ENCODE results near the gene KCNK4. TPM values are rescaled to one million over a fixed set of nuclear protein-coding genes. Genes with fewer than 3 reads are reported as not detected.

The KCNK4 gene
- polyA plus RNA-seq, 1 donor (not counting 4 experiments of a cell fraction or from before 2014, with no cell fraction given) = not detected

DNA sequence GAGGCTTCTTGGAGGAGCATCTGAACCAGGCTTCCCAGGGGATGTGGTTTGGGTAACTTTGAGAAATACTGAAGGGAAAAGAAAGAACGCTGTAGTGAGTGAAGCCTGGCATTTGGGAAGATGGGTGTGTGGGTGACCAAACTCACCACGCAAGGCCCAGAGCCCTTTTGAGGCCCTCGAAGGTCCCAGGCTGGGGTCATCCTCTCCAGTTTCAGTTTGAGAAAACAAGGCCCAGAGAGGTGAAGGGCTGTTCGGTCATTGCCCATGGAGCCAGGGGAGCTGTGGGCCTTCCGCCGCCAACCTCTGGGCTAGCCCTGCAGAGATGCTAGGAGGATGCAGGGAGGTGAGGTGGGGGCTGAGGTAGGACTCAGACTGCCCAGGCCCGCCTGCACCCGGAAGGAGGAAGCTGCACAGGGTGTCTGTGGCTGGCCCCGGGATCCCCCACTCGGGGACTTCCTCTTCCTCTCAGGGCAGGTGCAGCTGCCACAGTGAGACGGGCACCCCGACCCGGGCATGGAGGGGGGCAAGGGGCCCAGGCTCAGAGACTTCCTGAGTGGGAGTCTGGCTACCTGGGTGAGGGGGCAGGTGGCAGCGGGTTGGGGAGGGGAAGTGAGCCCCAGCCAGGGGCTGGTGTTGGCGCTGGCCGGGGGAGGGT, 48.8 kb downstream of the KCNK4 start, which contains the start of gene CCDC88B:
TSS of gene CCDC88B (plus strand) at position 451 of the 655 bp plus-strand sequence. CDS start at position 514, 63 bp downstream.
- no peak within 1 kb of the TSS for H3K27ac ChIP-seq (ENCODE audit: control insufficient read depth, insufficient read depth, low read length)
- no peaks in the 10 kb centered on the region for H3K36me3 ChIP-seq (ENCODE audit: control insufficient read depth in 2 of 2, extremely low read depth in 1 of 2, insufficient read depth in 2 of 2, low read length in 2 of 2)
- no peak for TF ChIP-seq EZH2 (IDR thresholded peaks at IDR 0.05; ENCODE audit: low read length)
- no peak for TF ChIP-seq CTCF (optimal IDR thresholded peaks at IDR 0.05 in 1 of 3, IDR thresholded peaks at IDR 0.05 in 1 of 3, conservative IDR thresholded peaks at IDR 0.05 in 1 of 3; ENCODE audit: extremely low read depth in 1 of 3, insufficient read depth in 2 of 3, low read length in 3 of 3)
- H3K4me3 ChIP-seq (ENCODE audit: control insufficient read depth in 2 of 3, extremely low read depth in 1 of 3, insufficient read depth in 2 of 3, low read depth in 1 of 3, low read length in 3 of 3) = no peak within 1 kb of the TSS
- no peaks in the 10 kb centered on the region for H4K20me1 ChIP-seq (ENCODE audit: control insufficient read depth, extremely low read depth, insufficient read depth, low read length)
- no peak within 1 kb of the TSS for H3K4me2 ChIP-seq (ENCODE audit: control insufficient read depth, extremely low read depth, insufficient read depth, low read depth, low read length)
- DNase-seq (ENCODE audit: low read depth, low spot score) = no peak
- dilution Hi-C loops (cut with MboI; ENCODE audit: extremely low pct_ligation_motif_present, low sequenced_read_pairs) = no loop called here
- H3K4me1 ChIP-seq (ENCODE audit: control insufficient read depth, extremely low read depth, insufficient read depth, low read length) = peaks cover 16% of the 10 kb centered on the region
- H3K79me2 ChIP-seq (ENCODE audit: control insufficient read depth, insufficient read depth, low read length) = no peaks in the 10 kb centered on the region
- H3K9me1 ChIP-seq (ENCODE audit: control insufficient read depth, extremely low read depth, insufficient read depth, low read length) = no peaks in the 10 kb centered on the region
- H2AFZ ChIP-seq (ENCODE audit: control insufficient read depth, low read length) = no peak within 1 kb of the TSS
- no peaks in the 10 kb centered on the region for H3K9me3 ChIP-seq (ENCODE audit: control insufficient read depth, low read depth, low read length)
- no peak within 1 kb of the TSS for H3K9ac ChIP-seq (ENCODE audit: control insufficient read depth, extremely low read depth, insufficient read depth, low read length)
- H3K27me3 ChIP-seq (ENCODE audit: control insufficient read depth, extremely low read depth, insufficient read depth, low read length) = no peaks in the 10 kb centered on the region
- FAIRE-seq = no peak

DNA sequence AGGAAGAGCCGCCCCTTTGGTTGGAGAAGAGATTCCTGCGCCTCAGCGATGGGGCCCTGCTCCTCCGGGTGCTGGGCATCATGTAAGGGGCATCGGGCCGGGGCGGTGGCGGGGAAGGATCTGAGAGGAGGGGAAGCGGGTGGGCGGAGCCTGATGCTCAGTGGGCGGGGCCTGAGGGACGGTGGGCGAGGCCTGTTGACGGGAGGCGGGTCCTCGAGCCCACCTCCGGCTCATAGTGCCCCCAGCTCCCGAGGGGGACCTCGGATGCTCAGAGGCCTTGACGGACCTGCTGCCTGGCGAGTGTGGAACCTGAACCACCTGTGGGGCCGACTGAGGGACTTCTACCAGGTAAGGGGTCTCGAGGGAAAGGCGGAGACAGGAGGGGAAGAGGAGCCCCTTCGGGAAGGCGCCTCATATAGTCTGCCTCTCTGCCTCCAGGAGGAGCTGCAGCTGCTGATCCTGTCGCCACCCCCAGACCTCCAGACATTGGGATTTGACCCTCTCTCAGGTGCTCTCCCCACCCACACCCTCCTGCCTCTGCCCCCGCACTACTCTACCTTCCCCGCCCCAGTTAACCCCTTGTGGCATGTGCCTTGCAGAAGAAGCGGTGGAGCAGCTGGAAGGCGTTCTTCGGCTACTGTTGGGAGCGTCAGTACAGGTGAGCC, 49.7 kb downstream of the KCNK4 start:
- H3K9me3 ChIP-seq (ENCODE audit: control insufficient read depth, low read depth, low read length) = no peaks in the 10 kb centered on the region
- no peaks in the 10 kb centered on the region for H3K27me3 ChIP-seq (ENCODE audit: control insufficient read depth, extremely low read depth, insufficient read depth, low read length)
- no peaks in the 10 kb centered on the region for H4K20me1 ChIP-seq (ENCODE audit: control insufficient read depth, extremely low read depth, insufficient read depth, low read length)
- no peak overlapping the region for H3K9ac ChIP-seq (ENCODE audit: control insufficient read depth, extremely low read depth, insufficient read depth, low read length)
- H3K4me3 ChIP-seq (ENCODE audit: control insufficient read depth in 2 of 3, extremely low read depth in 1 of 3, insufficient read depth in 2 of 3, low read depth in 1 of 3, low read length in 3 of 3) = no peak overlapping the region
- no peaks in the 10 kb centered on the region for H3K36me3 ChIP-seq (ENCODE audit: control insufficient read depth in 2 of 2, extremely low read depth in 1 of 2, insufficient read depth in 2 of 2, low read length in 2 of 2)
- no peak overlapping the region for H2AFZ ChIP-seq (ENCODE audit: control insufficient read depth, low read length)
- H3K9me1 ChIP-seq (ENCODE audit: control insufficient read depth, extremely low read depth, insufficient read depth, low read length) = no peaks in the 10 kb centered on the region
- dilution Hi-C loops (cut with MboI; ENCODE audit: extremely low pct_ligation_motif_present, low sequenced_read_pairs) = no loop called here
- DNase-seq (ENCODE audit: low read depth, low spot score) (no peak), FAIRE-seq (no peak)
- no peak overlapping the region for H3K27ac ChIP-seq (ENCODE audit: control insufficient read depth, insufficient read depth, low read length)
- peaks cover 14% of the 10 kb centered on the region for H3K4me1 ChIP-seq (ENCODE audit: control insufficient read depth, extremely low read depth, insufficient read depth, low read length)
- no peak overlapping the region for H3K4me2 ChIP-seq (ENCODE audit: control insufficient read depth, extremely low read depth, insufficient read depth, low read depth, low read length)
- H3K79me2 ChIP-seq (ENCODE audit: control insufficient read depth, insufficient read depth, low read length) = no peaks in the 10 kb centered on the region
- no peak for TF ChIP-seq EZH2 (IDR thresholded peaks at IDR 0.05; ENCODE audit: low read length)
- TF ChIP-seq CTCF (optimal IDR thresholded peaks at IDR 0.05 in 1 of 3, IDR thresholded peaks at IDR 0.05 in 1 of 3, conservative IDR thresholded peaks at IDR 0.05 in 1 of 3; ENCODE audit: extremely low read depth in 1 of 3, insufficient read depth in 2 of 3, low read length in 3 of 3) = no peak
